HAP-1 (cell line): ENCODE results near the gene CLSTN1.

Experiments
- DNase-seq, 2 experiments: peaks; one replicate each; pipeline ENCODE4 v3.0.0-alpha.2; 2016 to 2020; ENCODE audit warnings: low spot score in 2 of 2
- H3K27me3 ChIP-seq: fragments of 250-450 bp; sonication (Bioruptor Pico); 2 replicates; pipeline ENCODE4 v1.5.1; 2020; ENCODE audit warnings: low read depth, mild to moderate bottlenecking, moderate library complexity
- H3K36me3 ChIP-seq: fragments of 250-450 bp; sonication (Bioruptor Pico); replicated peaks from 2 replicates; pipeline ENCODE4 v1.5.1; 2020; ENCODE audit warnings: mild to moderate bottlenecking
- H3K4me1 ChIP-seq: fragments of 250-450 bp; sonication (Bioruptor Pico); 2 replicates; pipeline ENCODE4 v1.5.1; 2020; ENCODE audit warnings: mild to moderate bottlenecking
- H3K4me3 ChIP-seq: fragments of 250-450 bp; sonication (Bioruptor Pico); 2 replicates; pipeline ENCODE4 v1.5.1; 2020; ENCODE audit warnings: mild to moderate bottlenecking, moderate library complexity
- H3K9me3 ChIP-seq: fragments of 250-450 bp; sonication (Bioruptor Pico); 2 replicates; pipeline ENCODE4 v1.5.1; 2020; ENCODE audit warnings: mild to moderate bottlenecking, moderate library complexity
- in situ Hi-C: fragments of 300-500 bp; cut with MboI; formaldehyde crosslinking; loops from 3 replicates; pipeline ENCODE4 v1.14.3; 2020; ENCODE audit warnings: low sequenced_read_pairs, inconsistent platforms, mixed read lengths

Gene CLSTN1

DNA sequence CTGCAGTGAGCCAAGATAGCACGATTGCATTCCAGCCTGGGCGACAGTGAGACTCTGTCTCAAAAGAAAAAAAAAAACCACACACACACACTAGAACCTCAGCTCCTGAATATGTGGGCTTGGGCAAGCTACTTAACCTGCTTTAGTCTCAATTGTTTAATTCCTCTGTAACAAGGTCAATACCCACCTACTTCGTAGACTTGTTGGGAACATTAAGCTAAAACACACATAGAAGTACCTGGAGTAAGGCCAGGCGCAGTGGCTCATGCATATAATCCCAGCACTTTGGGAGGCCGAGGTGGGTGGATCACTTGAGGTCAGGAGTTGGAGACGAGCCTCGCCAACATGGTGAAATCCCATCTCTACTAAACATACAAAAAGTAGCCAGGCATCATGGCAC lies 77.1 kb downstream of the CLSTN1 start:
- Histone ChIP-seq H3K4me1 (peaks cover 18% of the 10 kb centered on the region), H3K27me3 (no peaks in the 10 kb centered on the region), H3K9me3 (no peaks in the 10 kb centered on the region), H3K4me3 (no peak overlapping the region), H3K36me3 (peaks cover 50% of the 10 kb centered on the region)
- in situ Hi-C loops = no loop called here
- no peak for DNase-seq

DNA sequence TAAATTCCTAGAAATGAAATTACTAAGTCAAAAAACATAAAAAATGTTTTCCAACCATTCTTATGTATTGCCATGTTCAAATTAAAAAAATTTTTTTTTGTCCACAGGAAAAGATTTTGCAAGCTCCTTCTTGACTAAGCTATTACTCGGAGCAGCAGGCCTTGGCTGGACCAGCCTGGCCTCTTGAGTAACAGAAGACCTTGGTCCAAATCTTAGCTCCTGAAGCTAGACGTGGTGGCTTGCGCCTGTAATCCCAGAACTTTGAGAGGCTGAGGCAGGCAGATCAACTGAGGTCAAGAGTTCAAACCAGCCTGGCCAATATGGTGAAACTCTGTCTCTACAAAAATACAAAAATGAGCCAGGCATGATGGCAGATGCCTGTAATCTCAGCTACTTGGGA lies 77.6 kb downstream of the CLSTN1 start:
- H3K9me3 ChIP-seq = no peaks in the 10 kb centered on the region
- DNase-seq = no peak
- H3K4me3 ChIP-seq = no peak overlapping the region
- in situ Hi-C loops = no loop called here
- no peaks in the 10 kb centered on the region for H3K27me3 ChIP-seq
- peaks cover 49% of the 10 kb centered on the region for H3K36me3 ChIP-seq
- H3K4me1 ChIP-seq = peaks cover 13% of the 10 kb centered on the region

DNA sequence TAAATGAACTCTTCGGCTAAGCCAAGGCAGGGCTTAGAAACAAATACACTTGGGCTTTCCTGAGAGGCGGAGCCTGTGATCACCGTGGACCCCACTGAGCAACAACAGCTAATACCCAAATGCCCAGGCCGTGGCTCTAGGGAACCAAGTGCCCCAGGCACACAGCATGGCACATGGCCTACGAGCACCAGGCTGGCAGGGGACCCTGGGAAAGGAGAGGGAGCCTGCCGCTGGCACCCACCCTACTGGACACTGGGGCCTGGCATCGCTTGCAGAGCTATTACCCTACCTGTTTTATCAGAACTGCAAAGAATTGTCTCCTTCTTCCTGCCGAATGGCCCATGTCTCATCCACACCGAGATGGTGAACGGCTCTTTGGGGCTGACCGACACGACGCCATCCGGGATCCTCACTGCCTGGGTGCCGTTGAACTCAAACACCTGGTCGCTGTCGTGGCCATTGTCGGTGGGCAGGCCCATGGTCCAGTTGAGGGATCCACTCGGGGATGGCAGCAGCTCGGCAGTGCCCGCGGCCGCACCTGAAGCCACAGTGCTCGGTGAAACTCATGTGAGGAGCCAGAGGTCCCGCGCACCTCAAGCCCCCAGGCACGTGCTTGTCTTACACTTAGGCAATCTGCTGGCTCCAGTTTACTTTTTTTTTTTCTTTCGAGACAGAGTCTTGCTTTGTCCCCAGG lies 79.5 kb downstream of the CLSTN1 start:
- DNase-seq = no peak
- Histone ChIP-seq H3K9me3 (no peaks in the 10 kb centered on the region), H3K4me1 (peaks cover 7% of the 10 kb centered on the region; the same call in 1 of the 2 replicates), H3K4me3 (no peak overlapping the region), H3K27me3 (no peaks in the 10 kb centered on the region), H3K36me3 (peaks cover 54% of the 10 kb centered on the region)
- in situ Hi-C loops = no loop called here

DNA sequence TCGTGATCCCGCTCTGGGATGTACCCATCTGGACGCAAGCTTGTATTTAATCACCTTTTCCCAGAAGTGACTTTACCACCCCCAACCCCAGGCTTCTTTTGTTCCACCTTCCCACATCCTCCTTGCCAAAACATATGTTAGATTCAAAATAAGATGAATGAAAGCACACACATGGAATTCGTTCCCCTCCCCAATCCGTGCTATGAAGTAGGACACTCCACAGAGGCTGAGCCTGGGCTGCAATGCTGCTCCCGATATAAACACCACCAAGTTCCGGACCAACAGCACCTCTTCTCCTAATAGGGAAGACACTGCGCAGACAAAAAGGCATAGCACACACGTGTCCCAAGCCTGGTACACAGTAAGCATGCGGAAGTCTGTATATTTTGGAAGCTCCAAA lies 86.1 kb downstream of the CLSTN1 start:
- Histone ChIP-seq H3K4me3 (no peak overlapping the region), H3K27me3 (no peaks in the 10 kb centered on the region), H3K4me1 (no peaks in the 10 kb centered on the region), H3K36me3 (peaks cover 84% of the 10 kb centered on the region), H3K9me3 (no peaks in the 10 kb centered on the region)
- in situ Hi-C loops = no loop called here
- no peak for DNase-seq

DNA sequence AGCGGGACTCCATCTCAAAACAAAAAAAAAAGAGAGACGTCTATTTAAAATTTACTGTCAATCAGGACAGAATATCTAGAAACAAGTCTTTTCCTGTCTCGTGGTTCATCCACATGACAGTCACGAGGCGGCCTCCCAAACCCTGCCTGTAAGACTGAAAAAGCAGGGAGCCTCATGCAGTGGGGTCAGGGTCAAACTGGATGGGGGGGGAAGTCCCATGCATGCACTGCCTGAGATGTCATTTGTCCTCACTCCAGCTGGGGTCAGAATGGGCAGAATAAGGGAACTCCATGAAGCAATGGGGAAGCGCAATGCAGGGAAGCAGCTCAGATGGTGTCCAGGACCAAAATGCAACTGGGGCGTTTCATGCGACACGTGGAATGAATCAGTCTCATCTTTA lies 86.7 kb downstream of the CLSTN1 start:
- Histone ChIP-seq H3K4me1 (no peaks in the 10 kb centered on the region), H3K9me3 (no peaks in the 10 kb centered on the region), H3K36me3 (peaks cover 86% of the 10 kb centered on the region), H3K4me3 (no peak overlapping the region), H3K27me3 (no peaks in the 10 kb centered on the region)
- in situ Hi-C loops = no loop called here
- no peak for DNase-seq

DNA sequence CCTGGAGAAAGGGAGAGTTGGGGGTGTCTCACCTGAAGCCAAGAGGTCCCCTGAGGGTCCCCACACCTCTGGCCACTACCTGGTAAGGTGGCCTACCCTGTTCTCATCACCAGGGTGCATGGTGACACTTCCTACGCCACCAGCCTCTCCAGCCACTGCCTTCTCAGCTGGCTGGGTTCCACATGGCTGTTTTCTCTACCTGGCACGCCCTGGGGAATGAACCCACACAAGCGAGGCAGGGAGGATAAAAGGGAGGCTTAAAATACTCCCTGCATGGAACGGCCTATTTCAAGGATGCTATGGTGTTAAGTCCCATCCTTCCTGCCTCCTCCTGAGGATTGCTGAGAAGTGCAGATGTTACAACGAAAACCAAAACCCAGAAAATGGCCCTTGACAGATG lies 87.5 kb downstream of the CLSTN1 start:
- Histone ChIP-seq H3K36me3 (peaks cover 86% of the 10 kb centered on the region), H3K4me3 (no peak overlapping the region), H3K4me1 (no peaks in the 10 kb centered on the region), H3K27me3 (no peaks in the 10 kb centered on the region), H3K9me3 (no peaks in the 10 kb centered on the region)
- in situ Hi-C loops = no loop called here
- no peak for DNase-seq

DNA sequence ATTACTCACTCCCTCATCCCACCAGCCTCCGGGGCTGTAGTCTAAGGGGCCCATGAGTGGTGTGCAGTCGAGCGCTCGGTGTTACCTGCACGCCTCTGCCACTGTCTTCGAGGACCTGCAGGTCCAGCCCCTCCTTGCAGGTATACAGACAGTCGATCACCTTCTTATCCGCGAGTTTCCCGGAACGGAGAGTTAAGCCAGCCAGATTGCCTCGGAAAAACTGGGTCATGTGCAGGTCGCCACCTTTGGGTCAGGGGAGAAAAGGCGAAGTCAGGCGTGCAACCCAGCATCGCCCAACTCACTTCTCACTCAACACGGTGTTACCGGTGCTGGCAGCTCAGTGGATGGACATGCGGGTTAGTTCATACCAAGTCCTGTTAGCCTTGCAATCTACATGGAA lies 88.0 kb downstream of the CLSTN1 start:
- Histone ChIP-seq H3K27me3 (no peaks in the 10 kb centered on the region), H3K36me3 (peaks cover 86% of the 10 kb centered on the region), H3K4me1 (no peaks in the 10 kb centered on the region), H3K9me3 (no peaks in the 10 kb centered on the region), H3K4me3 (no peak overlapping the region)
- in situ Hi-C loops = no loop called here
- no peak for DNase-seq

DNA sequence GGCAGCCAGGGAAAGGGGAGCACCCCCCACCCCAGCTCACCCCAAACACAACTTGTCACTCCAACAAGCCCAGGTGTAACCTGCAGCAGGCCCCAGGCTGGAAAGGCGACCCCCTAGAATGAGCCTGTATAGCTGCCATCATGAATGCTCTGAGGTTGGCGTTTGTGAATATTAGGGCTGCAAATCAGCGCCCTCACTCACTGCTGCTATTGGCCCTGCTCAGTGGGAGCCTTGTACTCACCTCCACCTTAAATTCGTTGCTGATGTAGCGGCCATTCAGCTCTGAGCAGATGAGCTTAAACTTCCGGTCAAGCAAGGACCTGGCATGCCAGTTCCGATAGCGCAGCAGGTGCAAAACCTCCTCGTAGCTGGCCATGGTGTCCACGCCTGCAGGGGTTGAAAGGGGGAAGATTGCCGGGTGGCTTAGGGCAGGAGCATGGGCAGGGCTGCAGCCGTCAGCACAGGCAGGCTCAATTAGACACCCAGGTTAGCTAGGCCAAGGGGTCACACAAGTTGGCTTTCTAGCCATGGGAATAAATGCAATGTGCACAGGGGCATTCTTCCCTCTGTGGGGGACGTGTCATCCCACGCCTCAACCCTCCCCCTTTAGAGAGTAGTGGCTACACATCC lies 90.5 kb downstream of the CLSTN1 start:
- Histone ChIP-seq H3K36me3 (peaks cover 83% of the 10 kb centered on the region), H3K27me3 (no peaks in the 10 kb centered on the region), H3K9me3 (no peaks in the 10 kb centered on the region), H3K4me1 (no peaks in the 10 kb centered on the region), H3K4me3 (no peak overlapping the region)
- in situ Hi-C loops = no loop called here
- DNase-seq = no peak

DNA sequence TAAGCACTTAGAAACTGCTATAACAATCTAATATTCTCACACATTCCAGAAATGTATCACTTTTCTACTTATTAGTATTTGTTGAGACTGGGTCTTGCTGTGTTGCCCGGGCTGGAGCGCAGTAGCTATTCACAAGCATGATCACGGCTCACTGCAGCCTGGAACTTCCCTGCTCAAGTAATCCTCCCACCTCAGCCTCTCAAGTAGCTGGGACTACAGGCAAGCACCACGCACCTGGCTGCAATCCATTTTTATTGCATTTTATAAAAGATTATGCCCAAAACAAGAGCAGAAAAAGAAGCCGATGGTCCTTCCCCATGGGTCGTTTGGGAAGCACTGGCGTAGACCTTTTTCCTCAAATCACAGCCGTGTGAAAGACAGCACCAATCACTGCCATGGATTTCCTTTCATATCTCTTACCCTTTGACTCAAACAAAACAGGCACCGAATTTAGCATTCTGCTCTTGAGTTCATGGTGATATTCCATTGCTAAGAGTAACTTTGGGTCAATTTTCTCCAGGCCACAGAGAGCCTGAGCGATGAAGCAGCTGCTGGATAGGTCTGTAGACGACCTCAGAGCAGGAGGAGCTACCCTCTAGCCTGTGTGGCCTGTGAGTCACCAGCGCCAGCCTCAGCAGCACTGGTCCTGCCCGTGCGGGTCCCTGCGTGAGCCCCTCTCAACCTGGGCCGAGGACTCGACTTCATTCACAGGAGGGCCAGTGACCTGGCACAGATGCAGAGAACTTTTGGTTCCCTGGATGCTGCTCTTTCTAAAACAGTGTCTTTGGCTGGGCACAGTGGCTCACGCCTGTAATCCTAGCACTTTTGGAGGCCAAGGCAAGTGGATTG lies 91.4 kb downstream of the CLSTN1 start:
- no peaks in the 10 kb centered on the region for H3K9me3 ChIP-seq
- H3K27me3 ChIP-seq = no peaks in the 10 kb centered on the region
- no peak overlapping the region for H3K4me3 ChIP-seq
- peaks cover 77% of the 10 kb centered on the region for H3K36me3 ChIP-seq
- H3K4me1 ChIP-seq = no peaks in the 10 kb centered on the region
- in situ Hi-C loops = no loop called here
- DNase-seq = no peak

DNA sequence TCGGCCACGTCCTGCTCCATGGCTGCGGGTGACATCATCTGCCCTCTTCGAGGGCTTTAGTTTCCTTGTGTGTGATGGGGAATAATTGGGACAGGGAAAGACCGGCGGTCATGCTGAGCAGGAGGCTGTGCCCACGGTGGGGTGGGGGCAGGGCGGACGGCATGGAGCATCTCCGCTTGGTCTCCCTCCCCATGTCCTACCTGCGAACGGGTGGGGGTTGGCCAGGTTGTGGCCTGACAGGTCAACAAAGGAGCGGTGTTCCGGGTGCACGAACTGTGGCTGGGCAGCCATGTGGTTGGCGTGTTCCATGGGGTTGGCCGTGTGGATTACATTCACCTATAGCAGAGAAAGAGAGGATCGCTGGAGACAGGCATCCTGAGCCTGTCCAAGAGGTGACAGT lies 92.2 kb downstream of the CLSTN1 start:
- in situ Hi-C loops = no loop called here
- no peaks in the 10 kb centered on the region for H3K4me1 ChIP-seq
- H3K27me3 ChIP-seq = no peaks in the 10 kb centered on the region
- peaks cover 76% of the 10 kb centered on the region for H3K36me3 ChIP-seq
- H3K4me3 ChIP-seq = no peak overlapping the region
- no peaks in the 10 kb centered on the region for H3K9me3 ChIP-seq
- DNase-seq = no peak

DNA sequence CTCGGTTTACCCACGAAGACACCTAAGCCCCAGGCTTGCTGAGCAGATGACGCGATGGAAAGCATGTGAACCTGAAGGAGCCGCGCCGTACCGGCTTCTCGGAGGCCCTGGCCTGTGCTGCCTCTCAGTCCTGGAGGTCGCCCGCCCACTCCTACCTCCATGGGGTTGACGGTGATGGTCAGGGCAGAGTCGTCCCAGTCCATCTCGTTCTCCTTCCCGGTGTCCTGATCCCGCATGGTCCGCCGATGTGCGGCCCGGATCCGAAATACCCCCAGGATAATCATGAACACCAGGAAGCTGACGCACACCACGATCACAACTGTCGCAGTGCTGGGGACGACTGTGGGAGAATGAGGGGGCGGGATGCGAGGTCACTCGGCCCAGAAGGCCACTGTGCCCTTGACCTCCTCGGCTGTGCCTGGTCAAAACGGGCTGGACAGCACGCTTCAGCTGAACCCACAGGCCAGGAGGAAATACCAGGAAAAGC lies 92.7 kb downstream of the CLSTN1 start:
- no peak for DNase-seq
- H3K36me3 ChIP-seq = peaks cover 71% of the 10 kb centered on the region
- H3K9me3 ChIP-seq = no peaks in the 10 kb centered on the region
- no peaks in the 10 kb centered on the region for H3K27me3 ChIP-seq
- no peak overlapping the region for H3K4me3 ChIP-seq
- in situ Hi-C loops = no loop called here
- no peaks in the 10 kb centered on the region for H3K4me1 ChIP-seq

DNA sequence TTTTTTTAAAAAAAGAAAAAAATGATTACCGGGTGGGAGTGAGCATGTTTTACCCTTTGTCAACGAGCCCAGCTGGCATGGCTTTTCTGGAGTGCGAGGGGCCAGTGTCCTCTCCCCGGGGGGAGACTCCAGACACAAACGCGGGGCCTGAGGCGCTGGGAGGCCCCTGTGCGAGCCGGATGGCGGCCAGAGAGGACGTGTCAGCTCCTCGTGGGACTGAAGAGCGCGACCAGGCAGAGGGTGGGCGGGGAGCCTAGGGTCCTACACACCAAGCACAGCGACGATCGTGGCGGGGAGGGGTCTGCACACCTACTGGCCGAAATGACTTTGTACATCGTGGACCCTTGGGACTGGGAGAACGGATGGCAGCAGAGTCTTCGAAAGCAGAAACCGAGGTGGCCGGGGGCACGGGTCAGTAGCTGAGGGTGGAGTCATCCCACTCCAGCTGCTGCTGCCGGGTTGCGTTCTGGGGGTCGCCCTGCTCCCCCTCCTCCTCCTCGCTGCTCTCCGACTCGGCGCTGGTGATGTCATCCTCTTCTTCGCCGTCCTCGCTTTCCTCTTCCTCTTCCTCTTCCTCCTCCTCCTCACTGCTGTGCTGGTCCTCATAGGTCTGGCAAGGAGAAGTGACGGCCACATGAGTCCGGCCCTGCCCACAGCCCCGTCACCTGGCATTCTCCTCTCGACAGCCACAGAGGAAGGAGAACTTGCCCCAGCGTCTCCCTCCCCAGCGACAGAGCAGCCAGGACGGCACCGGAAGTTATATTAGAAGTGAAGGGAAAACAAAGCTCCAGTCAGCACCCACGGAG lies 93.5 kb downstream of the CLSTN1 start:
- no peaks in the 10 kb centered on the region for H3K27me3 ChIP-seq
- in situ Hi-C loops = no loop called here

DNA sequence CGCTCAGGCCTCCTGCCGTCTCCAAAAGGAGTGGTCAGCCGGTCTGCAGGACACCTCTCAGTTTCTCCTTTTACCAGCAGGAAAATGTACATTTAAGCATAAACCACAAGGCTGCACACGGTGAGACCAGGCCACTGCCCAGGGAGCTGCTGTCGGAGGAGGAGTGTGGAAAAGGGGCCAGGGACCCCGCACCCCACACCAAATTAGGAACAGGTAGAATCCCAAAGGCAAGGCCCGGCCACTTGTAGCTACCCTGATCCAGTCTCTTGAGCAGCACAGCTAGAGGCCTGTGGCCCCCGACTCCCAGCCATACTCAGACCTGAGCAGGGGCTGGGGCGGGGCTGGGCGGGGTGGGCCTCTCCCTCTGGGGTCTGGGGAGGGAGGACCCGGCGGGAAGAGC lies 94.2 kb downstream of the CLSTN1 start:
- H3K9me3 ChIP-seq = no peaks in the 10 kb centered on the region
- in situ Hi-C loops = loop anchor here (10.0 kb wide), 1 partner anchor 135 kb away; no protein-coding TSS in a partner anchor
- peaks cover 55% of the 10 kb centered on the region for H3K36me3 ChIP-seq
- DNase-seq = no peak
- no peak overlapping the region for H3K4me3 ChIP-seq
- no peaks in the 10 kb centered on the region for H3K27me3 ChIP-seq
- H3K4me1 ChIP-seq = no peaks in the 10 kb centered on the region

More for the DNA sequence above, 93.5 kb downstream of the CLSTN1 start:
- Histone ChIP-seq H3K4me3 (no peak overlapping the region), H3K4me1 (no peaks in the 10 kb centered on the region), H3K9me3 (no peaks in the 10 kb centered on the region), H3K36me3 (peaks cover 63% of the 10 kb centered on the region)
- no peak for DNase-seq
